AG10803 (cell line): ENCODE measurements around the gene LYVE1.
A peak's percentile ranks its signal among the peaks of the same experiment; 100 is the strongest.

Experiments used
- DNase-seq: peaks from one replicate; pipeline ENCODE4 v3.0.0; 2010; ENCODE audit warnings: low read depth
- H3K4me3 ChIP-seq: 2 replicates; pipeline ENCODE4 v1.5.1; 2011; ENCODE audit warnings: mild to moderate bottlenecking, low read length, control low read depth
- TF ChIP-seq, protein P1 (sequence below): conservative IDR thresholded peaks from 2 replicates; pipeline ENCODE4 v1.5.1; 2011; ENCODE audit warnings: mild to moderate bottlenecking, low read length, control low read depth, inconsistent platforms

Gene LYVE1

DNA sequence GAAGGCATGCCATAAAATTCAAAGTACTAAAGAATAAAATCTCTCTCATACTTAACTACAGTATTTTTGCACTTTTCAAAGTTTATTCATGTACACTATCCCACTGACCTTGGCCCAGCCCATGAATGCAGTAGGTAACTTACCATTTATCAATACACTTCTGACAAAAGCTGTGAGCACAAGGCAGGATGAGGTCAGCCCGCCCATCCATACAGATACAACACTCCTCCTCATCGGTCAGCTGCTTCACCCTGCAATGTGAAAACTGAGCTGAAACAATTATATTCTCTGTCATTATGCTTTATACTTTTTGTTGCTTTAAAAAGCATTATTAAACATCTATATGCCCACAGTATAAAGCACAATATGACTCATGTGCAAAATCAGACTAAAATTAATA, 49.6 kb downstream of the LYVE1 start:
- H3K4me3 ChIP-seq, result no peak overlapping the region
- DNase-seq, result no peak
- TF ChIP-seq, protein P1, sequence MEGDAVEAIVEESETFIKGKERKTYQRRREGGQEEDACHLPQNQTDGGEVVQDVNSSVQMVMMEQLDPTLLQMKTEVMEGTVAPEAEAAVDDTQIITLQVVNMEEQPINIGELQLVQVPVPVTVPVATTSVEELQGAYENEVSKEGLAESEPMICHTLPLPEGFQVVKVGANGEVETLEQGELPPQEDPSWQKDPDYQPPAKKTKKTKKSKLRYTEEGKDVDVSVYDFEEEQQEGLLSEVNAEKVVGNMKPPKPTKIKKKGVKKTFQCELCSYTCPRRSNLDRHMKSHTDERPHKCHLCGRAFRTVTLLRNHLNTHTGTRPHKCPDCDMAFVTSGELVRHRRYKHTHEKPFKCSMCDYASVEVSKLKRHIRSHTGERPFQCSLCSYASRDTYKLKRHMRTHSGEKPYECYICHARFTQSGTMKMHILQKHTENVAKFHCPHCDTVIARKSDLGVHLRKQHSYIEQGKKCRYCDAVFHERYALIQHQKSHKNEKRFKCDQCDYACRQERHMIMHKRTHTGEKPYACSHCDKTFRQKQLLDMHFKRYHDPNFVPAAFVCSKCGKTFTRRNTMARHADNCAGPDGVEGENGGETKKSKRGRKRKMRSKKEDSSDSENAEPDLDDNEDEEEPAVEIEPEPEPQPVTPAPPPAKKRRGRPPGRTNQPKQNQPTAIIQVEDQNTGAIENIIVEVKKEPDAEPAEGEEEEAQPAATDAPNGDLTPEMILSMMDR, result no peak

DNA sequence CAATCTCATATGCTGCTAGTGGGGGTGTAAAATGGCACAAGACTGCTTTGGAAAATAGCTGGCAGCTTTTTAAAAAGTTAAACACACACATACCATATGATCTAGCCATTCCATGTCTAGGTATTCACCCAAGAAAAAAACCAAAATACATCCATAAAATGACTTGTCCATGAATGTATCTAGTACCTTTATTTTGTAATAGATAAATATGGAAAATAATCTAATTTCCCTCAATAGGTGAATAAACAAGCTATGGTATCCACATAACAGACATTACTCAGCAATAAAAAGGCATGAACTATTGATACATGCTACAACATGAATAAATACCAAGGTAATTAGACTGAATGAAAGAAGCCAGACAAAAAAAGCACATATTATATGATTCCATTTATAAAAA, 50.3 kb downstream of the LYVE1 start:
- TF ChIP-seq, protein P1, result no peak
- no peak for DNase-seq
- H3K4me3 ChIP-seq, result no peak overlapping the region

DNA sequence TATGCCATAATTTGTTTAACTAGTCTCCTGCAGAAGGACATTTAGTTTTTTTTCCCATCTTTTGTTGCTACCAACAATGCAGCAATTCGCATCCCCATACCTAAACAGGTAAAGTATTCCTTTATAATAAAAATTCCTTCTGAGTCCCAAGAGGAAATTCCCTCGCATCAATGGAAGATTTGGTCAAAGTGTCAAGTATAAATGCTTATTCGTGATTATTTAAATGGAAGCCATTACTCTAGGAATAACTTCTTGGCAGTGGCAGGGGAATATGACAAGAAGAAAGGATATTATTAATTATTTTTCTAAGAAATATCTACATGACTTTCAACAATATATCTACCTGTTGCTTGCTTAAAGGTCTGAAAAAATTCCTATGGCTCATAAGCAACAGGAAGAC, 53.0 kb downstream of the LYVE1 start:
- no peak for DNase-seq
- no peak overlapping the region for H3K4me3 ChIP-seq
- TF ChIP-seq, protein P1, result no peak

DNA sequence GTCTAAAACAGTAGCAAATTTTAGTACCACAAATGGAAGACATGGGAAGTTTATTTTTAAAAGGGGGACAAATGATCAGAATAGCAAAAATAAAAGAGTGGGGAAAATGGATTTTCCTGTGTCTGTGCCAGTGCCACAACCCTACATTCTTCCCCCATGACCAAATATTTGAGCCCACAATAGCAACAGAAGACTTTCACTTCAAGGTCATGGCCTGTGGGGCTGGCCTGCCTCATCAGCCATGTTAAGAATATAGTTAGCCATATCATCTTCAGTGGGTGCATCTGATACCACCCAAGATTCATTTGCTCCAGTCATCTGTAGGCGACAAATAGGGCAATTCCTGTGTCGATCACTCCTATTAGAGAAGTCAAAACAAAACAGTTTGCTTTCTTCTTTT, 53.8 kb downstream of the LYVE1 start:
- TF ChIP-seq, protein P1, result no peak
- no peak overlapping the region for H3K4me3 ChIP-seq
- DNase-seq, result peak; percentile 34

DNA sequence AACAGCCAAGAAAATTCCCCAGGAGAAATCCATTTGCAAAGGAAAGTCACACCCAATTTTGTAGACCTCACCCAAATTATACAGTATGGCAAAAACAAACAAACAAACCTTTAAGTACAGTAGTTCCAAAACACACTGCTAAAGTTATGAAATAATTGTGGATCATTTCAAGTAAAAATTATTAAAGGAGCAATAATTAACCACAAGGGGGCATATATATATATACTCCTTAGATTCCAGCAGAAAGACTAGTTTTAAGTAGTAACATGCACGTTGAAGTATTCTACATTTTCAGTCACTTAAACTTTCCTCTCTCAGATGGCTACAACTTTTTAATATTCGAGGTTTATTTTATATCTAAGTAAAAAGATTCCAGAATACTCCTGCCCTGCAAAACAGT, 54.3 kb downstream of the LYVE1 start:
- no peak overlapping the region for H3K4me3 ChIP-seq
- peak; percentile 31 for DNase-seq
- TF ChIP-seq, protein P1, result peak; percentile 43

DNA sequence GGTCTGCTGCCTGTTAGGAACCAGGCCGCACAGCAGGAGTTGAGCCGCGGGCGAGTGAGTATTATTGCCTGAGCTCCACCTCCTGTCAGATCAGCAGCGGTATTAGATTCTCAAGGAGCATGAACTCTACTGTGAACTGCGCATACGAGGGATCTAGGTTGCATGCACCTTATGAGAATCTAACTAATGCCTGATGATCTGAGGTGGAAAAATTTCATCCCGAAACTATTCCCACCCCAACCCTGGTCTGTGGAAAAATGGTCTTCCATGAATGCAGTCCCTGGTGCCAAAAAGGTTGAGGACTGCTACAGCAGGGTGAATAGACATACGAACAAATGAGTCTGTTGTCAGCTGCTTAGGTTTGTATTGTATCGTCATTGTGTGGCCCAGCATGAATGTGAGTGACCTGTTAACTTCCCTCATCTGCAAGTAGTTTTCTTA, 57.3 kb downstream of the LYVE1 start:
- TF ChIP-seq, protein P1, result no peak
- DNase-seq, result no peak
- no peak overlapping the region for H3K4me3 ChIP-seq
